LNCAP (cell line): ENCODE measurements around the gene HIPK2.

Experiments used
- CTCF ChIP-seq: fragments of 450-650 bp; IDR thresholded peaks from 2 replicates; pipeline ENCODE4 v1.5.1; 2017; ENCODE audit warnings: mild to moderate bottlenecking

Gene HIPK2

DNA sequence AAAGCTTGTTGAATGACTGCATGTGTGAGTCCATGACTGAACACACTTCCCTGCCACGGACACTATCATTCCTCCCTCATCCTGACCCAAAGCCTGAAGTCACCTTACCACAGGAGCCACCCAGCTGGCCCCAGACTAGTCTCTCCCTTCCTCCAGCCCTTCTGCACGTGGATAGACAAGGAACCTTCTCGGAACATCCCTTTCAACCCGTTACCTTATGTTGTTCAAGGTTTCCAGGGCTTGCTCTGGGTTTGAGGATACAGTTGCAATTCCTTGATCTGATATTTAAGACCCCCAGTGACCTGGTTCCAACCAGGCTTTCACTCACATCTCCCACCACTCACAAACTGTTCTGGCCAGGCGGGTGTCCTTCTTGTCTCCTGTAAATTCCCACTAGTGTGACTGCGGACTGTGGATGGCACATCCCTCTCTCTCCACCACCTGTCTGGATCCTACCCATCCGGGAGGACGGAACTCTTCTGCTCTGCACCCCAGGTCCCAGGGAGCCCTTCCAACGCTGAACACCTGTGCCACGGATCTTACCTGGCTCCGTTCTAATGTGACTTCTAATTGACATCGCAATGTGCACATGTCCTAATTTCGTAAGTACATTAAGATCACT is 62.5 kb downstream of the HIPK2 start:
- no peak for TF ChIP-seq CTCF

GRCh38 chr7:139714163-139714901 is 63.5 kb downstream of the HIPK2 start:
- TF ChIP-seq CTCF = no peak

DNA sequence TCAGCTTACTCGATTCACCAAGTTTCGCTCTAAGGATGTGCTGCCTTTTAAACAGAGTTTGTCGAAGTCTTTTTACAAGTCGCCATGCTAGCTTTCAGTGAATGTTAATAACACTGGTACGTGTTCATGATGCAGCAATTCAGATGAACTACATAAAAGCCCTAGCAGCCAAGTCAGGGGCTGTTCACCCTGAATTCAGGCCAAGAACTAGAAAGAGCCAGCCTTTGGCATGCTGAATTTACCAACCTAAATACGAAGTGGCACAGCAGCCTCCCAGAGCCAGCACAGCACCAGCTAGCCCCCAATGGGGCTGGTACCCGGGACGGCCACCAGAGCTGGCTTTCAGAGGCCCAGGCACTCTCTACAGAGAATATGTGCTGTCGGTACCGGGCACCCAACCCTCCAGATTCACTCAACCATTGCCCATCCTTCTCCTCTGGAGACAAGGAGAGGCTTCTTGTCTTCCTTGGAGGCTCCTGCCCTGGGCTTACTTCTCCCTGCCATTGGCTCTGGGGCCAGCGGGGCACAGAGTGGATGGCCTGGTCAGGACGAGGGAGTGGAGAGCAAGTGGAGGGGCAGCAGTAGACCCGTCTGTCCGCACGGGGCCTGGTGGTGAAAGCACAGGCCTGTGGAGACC is 64.2 kb downstream of the HIPK2 start:
- TF ChIP-seq CTCF = no peak

GRCh38 chr7:139713061-139713460 is 64.7 kb downstream of the HIPK2 start:
- TF ChIP-seq CTCF = no peak

DNA sequence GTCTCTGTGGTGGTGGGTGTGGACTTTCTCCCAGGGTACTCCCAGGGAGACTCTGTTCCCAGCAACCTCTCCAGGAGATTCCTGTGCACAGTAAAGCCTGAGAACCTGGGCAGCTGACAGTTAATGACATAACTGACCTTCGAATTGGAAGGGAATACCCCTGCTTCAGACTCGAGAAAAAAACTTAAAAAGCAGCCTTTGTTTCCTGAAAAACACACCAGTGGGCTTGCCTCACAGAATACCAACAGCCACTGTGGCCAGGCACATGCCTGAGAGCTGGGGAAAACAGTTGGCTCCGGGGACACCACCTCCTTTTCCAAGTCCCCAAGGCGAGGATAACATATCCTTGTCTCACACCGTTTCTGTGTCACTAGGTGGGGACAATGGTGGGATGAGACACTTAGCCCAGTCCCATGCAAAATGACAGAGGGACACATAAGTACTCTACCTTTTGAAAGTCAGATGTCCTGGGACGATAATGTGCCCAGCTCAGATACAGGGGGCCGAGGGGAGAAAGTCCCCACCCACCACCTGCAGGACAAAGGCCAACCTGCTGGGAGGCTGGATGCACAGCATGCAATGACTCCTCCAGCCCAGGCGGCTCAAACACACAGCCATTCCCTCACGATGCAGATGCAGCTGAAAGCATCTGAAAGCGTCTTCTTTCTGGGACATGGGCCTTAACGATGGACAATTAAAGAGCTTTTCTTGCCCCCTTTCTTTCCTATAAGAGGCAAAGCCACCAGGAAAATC is 65.6 kb downstream of the HIPK2 start:
- TF ChIP-seq CTCF = no peak

DNA sequence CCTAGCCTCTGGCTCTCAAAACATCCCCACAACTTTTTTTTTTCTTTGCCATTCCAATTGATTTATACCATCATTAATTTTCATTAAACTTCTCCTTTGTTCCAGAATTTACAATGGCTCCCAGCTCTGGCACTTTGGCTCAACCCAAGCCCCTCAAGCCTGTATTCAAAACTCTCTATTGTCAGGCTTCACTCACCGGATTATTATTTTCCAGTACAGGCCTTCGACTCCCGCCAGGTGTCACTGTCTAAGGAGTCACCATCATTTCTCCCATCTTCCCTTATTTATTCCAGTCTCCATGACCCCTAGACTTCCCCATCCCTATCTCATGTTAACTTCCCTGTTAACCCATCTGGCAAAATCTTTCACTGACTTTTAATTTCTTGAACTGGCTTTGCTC is 67.8 kb downstream of the HIPK2 start:
- TF ChIP-seq CTCF = no peak

DNA sequence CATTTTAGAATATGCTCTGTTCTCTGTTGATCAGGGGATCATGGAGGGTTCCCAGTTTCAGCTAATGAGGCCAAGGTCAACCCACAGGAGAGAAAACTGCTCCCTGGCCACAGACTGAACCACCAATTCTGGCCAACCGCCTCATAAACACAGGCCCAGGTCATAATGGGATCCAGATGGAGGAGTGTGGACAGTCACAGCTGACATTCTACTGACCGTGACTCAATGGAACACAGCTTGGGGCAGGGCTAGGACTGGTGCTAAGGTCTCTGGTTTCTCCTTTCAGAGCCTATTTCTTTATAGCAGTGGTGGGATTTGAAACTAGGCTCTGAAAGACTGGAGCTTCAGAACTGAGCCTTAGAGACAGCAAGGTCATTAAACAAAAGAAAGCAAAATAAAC is 68.3 kb downstream of the HIPK2 start:
- TF ChIP-seq CTCF = no peak
